HCT116 (cell line): Measurements from ENCODE around the gene ESRRA. TPM values are rescaled to one million over a fixed set of nuclear protein-coding genes. Genes with fewer than 3 reads are reported as not detected.

ENCODE experiments used
- ATAC-seq: fragments of 200-7000 bp; cut with Tn5 transposase; 2 replicates; pipeline ENCODE4 v1.9.1; 2020; ENCODE audit warnings: mild to moderate bottlenecking, moderate library complexity
- BruUV-seq: library from RNA; stranded (reverse); fragments of 400-500 nt; replicated peaks from 2 replicates; lab custom pipeline; 2021; lab: Mats Ljungman, UMichigan
- CTCF ChIA-PET: fragments of 300-600 bp; sonication (Branson Sonifier 250); formaldehyde crosslinking; loops from one replicate; lab custom pipeline; 2021; ENCODE audit warnings: antibody characterized with exemption; lab: Charles Lee
- POLR2A ChIA-PET: fragments of 300-600, 350-600 bp; sonication (Branson Sonifier 250); formaldehyde crosslinking; loops from one replicate; lab custom pipeline; 2021; ENCODE audit warnings: antibody characterized with exemption; lab: Charles Lee
- RAD21 ChIA-PET, 2 experiments: fragments of 300-600 bp; sonication (Branson Sonifier 250); formaldehyde crosslinking; loops; one replicate each; lab custom pipeline; 2023; ENCODE audit warnings: low total read pairs in 2 of 2; ENCODE audit not compliant: uncharacterized antibody in 2 of 2, unreplicated experiment in 2 of 2, low non-redundant PET in 1 of 2; lab: Charles Lee
- DNase-seq: peaks from one replicate; pipeline ENCODE4 v3.0.0-alpha.2; 2010; ENCODE audit warnings: low read depth, low spot score
- H2AFZ ChIP-seq: fragments of 200-600 bp; shearing (Covaris generic), sonication (generic); 2 replicates; pipeline ENCODE4 v1.6.1; 2017; ENCODE audit warnings: low read depth, mixed run types, mixed read lengths, antibody characterized with exemption, low read length; ENCODE audit not compliant: poor library complexity, severe bottlenecking
- H3K27ac ChIP-seq: 2 replicates; pipeline ENCODE4 v1.5.1; 2012; ENCODE audit warnings: low read depth, low read length
- H3K27me3 ChIP-seq: fragments of 200-600 bp; sonication (generic); 2 replicates; pipeline ENCODE4 v1.6.1; 2016; ENCODE audit warnings: mixed run types, low read length, mixed read lengths; ENCODE audit not compliant: insufficient read depth
- H3K36me3 ChIP-seq, 2 experiments: fragments of 200-500 bp in 1 of 2; fragments of 200-600 bp in 1 of 2; sonication (Bioruptor generic) in 1 of 2; sonication (generic) in 1 of 2; 2 replicates each; pipeline versions ENCODE4 v1.5.1 to v1.6.1; 2014 to 2016; ENCODE audit warnings: low read length in 2 of 2, inconsistent platforms in 1 of 2, mixed read lengths in 1 of 2, mixed run types in 1 of 2; ENCODE audit not compliant: insufficient read depth in 2 of 2, control insufficient read depth in 1 of 2
- H3K4me1 ChIP-seq, 2 experiments: fragments of 200-600 bp in 1 of 2; sonication (generic) in 1 of 2; 2 replicates each; pipeline versions ENCODE4 v1.5.1 to v1.6.1; 2012 to 2017; ENCODE audit warnings: low read length in 2 of 2, inconsistent platforms in 1 of 2, mild to moderate bottlenecking in 1 of 2, mixed read lengths in 1 of 2, mixed run types in 1 of 2, moderate library complexity in 1 of 2; ENCODE audit not compliant: insufficient read depth in 2 of 2, control insufficient read depth in 1 of 2
- H3K4me2 ChIP-seq: fragments of 200-600 bp; sonication (generic); 2 replicates; pipeline ENCODE4 v1.6.1; 2017; ENCODE audit warnings: mixed run types, low read length, mixed read lengths
- H3K4me3 ChIP-seq, 2 experiments: fragments of 200-600 bp in 1 of 2; sonication (generic) in 1 of 2; replicated peaks in 1 of 2; 2 replicates each; pipeline ENCODE4 v1.5.1; 2011 to 2016; ENCODE audit warnings: low read length in 2 of 2, control low read depth in 1 of 2, low read depth in 1 of 2, mild to moderate bottlenecking in 1 of 2, mixed read lengths in 1 of 2, mixed run types in 1 of 2
- H3K79me2 ChIP-seq: fragments of 200-600 bp; sonication (generic); 2 replicates; pipeline ENCODE4 v1.6.1; 2017; ENCODE audit warnings: mild to moderate bottlenecking, mixed run types, low read length, moderate library complexity, mixed read lengths; ENCODE audit not compliant: insufficient read depth
- H3K9ac ChIP-seq: fragments of 200-600 bp; sonication (generic); 2 replicates; pipeline ENCODE4 v1.6.1; 2016; ENCODE audit warnings: low read length, mixed read lengths
- H3K9me2 ChIP-seq: fragments of 200-600 bp; sonication (generic), shearing (Covaris generic); 2 replicates; pipeline ENCODE4 v1.6.1; 2017; ENCODE audit warnings: mixed run types, mild to moderate bottlenecking, moderate library complexity; ENCODE audit not compliant: insufficient read depth
- H3K9me3 ChIP-seq, 2 experiments: fragments of 200-500 bp in 1 of 2; fragments of 200-600 bp in 1 of 2; sonication (Bioruptor generic) in 1 of 2; sonication (generic) in 1 of 2; 2 replicates each; pipeline ENCODE4 v1.6.1; 2014 to 2017; ENCODE audit warnings: low read length in 2 of 2, mixed read lengths in 2 of 2, inconsistent platforms in 1 of 2, low read depth in 1 of 2, mild to moderate bottlenecking in 1 of 2, mixed run types in 1 of 2, moderate library complexity in 1 of 2; ENCODE audit not compliant: control insufficient read depth in 1 of 2, insufficient read depth in 1 of 2
- H4K20me1 ChIP-seq: fragments of 200-600 bp; sonication (generic), shearing (Covaris generic); 2 replicates; pipeline ENCODE4 v1.6.1; 2017; ENCODE audit warnings: mixed run types, mild to moderate bottlenecking, moderate library complexity; ENCODE audit not compliant: insufficient read depth
- CBX3 ChIP-seq: IDR thresholded peaks from 2 replicates; pipeline ENCODE4 v1.6.1; 2012; ENCODE audit warnings: low read depth
- CEBPB ChIP-seq: IDR thresholded peaks from 2 replicates; pipeline ENCODE4 v1.6.1; 2012; ENCODE audit warnings: low read depth
- FOSL1 ChIP-seq: IDR thresholded peaks from 2 replicates; pipeline ENCODE4 v1.6.1; 2012; ENCODE audit warnings: low read depth
- JUND ChIP-seq: IDR thresholded peaks from 2 replicates; pipeline ENCODE4 v1.6.1; 2012
- POLR2AphosphoS5 ChIP-seq: IDR thresholded peaks from 2 replicates; pipeline ENCODE4 v1.6.1; 2011; ENCODE audit warnings: mild to moderate bottlenecking, low read depth, low read length, moderate library complexity
- RAD21 ChIP-seq: IDR thresholded peaks from 2 replicates; pipeline ENCODE4 v1.6.1; 2012; ENCODE audit warnings: low read depth, mild to moderate bottlenecking
- SIN3A ChIP-seq: IDR thresholded peaks from 2 replicates; pipeline ENCODE4 v1.6.1; 2012; ENCODE audit warnings: low read depth
- TCF7L2 ChIP-seq: IDR thresholded peaks from 2 replicates; pipeline ENCODE4 v1.7.0; 2011; ENCODE audit warnings: borderline replicate concordance, inconsistent platforms; ENCODE audit not compliant: insufficient read depth, insufficient read length; ENCODE audit errors: extremely low read depth
- YY1 ChIP-seq: IDR thresholded peaks from 2 replicates; pipeline ENCODE4 v1.6.1; 2011; ENCODE audit warnings: low read length, low read depth, moderate library complexity, mild to moderate bottlenecking; ENCODE audit not compliant: insufficient replicate concordance; ENCODE audit errors: extremely low read depth
- ZFX ChIP-seq: fragments of 450-650 bp; IDR thresholded peaks from 2 replicates; pipeline ENCODE4 v1.6.1; 2017
- intact Hi-C: fragments of 100-400 bp; cut with micrococcal nuclease; formaldehyde crosslinking; loops from 2 replicates; pipeline ENCODE4 v1.10.0; 2022
- total RNA-seq: library from RNA; stranded (reverse); gene quantifications from one replicate; pipeline ENCODE4 v1.2.1, GENCODE V29; 2021; ENCODE audit not compliant: unreplicated experiment
- TF ChIP-seq, protein P1 (sequence below), 3 experiments: fragments of 200-600 bp in 1 of 3; sonication (generic) in 1 of 3; IDR thresholded peaks in 2 of 3; conservative IDR thresholded peaks in 1 of 3; 2 replicates each; pipeline ENCODE4 v1.5.1; 2012 to 2017; ENCODE audit warnings: low read depth in 2 of 3, low read length in 2 of 3, antibody characterized with exemption in 1 of 3, borderline replicate concordance in 1 of 3, control low read depth in 1 of 3, mild to moderate bottlenecking in 1 of 3, mixed read lengths in 1 of 3, mixed run types in 1 of 3, moderate library complexity in 1 of 3; ENCODE audit not compliant: insufficient read depth in 1 of 3
- TF ChIP-seq, protein P2 (sequence below): IDR thresholded peaks from 2 replicates; pipeline ENCODE4 v1.6.1; 2012
- TF ChIP-seq, protein P3 (sequence below): IDR thresholded peaks from 2 replicates; pipeline ENCODE4 v1.6.1; 2011; ENCODE audit warnings: mild to moderate bottlenecking, low read length, moderate library complexity; ENCODE audit not compliant: insufficient replicate concordance; ENCODE audit errors: extremely low read depth
- TF ChIP-seq, protein P4 (sequence below): IDR thresholded peaks from 2 replicates; pipeline ENCODE4 v1.6.1; 2012

The ESRRA gene
- total RNA-seq, 1 experiment from 2014 or later = 62.7 TPM

DNA sequence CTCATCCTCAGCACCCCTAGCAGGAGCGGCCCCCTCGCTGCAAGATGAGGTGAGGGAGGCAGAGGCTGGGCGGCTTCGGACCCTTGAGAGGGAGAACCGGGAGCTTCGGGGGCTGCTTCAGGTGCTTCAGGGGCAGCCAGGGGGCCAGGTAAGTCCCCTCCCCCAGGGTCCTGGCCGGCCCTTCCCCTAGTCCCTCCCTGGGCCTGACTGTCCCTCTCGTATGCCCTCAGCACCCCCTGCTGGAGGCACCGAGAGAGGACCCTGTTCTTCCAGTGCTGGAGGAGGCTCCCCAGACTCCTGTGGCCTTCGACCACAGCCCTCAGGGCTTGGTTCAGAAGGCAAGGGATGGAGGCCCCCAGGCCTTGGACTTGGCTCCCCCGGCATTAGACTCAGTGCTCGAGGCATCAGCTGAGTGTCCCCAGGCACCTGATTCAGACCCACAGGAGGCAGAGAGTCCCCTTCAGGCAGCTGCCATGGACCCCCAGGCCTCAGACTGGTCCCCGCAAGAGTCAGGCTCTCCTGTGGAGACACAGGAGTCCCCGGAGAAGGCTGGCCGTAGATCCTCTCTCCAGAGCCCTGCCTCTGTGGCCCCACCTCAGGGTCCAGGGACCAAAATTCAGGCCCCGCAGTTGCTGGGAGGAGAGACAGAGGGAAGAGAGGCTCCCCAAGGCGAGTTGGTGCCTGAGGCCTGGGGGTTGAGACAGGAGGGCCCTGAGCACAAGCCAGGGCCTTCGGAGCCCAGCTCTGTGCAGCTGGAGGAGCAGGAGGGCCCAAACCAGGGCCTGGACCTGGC lies 38.6 kb downstream of the ESRRA start:
- no peaks in the 10 kb centered on the region for H3K36me3 ChIP-seq
- no peaks in the 10 kb centered on the region for H3K27me3 ChIP-seq
- DNase-seq (no peak), ATAC-seq (0 out of 2 replicates have a peak, but pooled peaks have one; percentile 15)
- H3K4me1 ChIP-seq = peaks cover 14 to 39% of the 10 kb centered on the region in 2 experiments
- no peak overlapping the region for H3K4me3 ChIP-seq
- intact Hi-C loops = loop anchor here (5.0 kb wide), 1 partner anchor 37 kb away; the partner anchor contains the start of gene ESRRA
- no peak overlapping the region for H3K9ac ChIP-seq
- no TSS peak for BruUV-seq
- POLR2A ChIA-PET = no interaction called here
- CTCF ChIA-PET = interaction anchor here (1.8 to 3.9 kb wide), 3 partner anchors 12 to 27 kb away, joined by 16 to 46 read pairs (median 27); partner anchors contain the start of genes PRDX5 and TRMT112
- H4K20me1 ChIP-seq = no peaks in the 10 kb centered on the region
- RAD21 ChIA-PET = interaction anchor here in 1 of 2 experiments (0.6 kb wide), 1 partner anchor 139 kb away, joined by 4 read pairs; no protein-coding TSS in a partner anchor
- H2AFZ ChIP-seq = no peak overlapping the region
- no peak overlapping the region; the same call in 1 of the 2 replicates for H3K4me2 ChIP-seq
- TF ChIP-seq, protein P1, sequence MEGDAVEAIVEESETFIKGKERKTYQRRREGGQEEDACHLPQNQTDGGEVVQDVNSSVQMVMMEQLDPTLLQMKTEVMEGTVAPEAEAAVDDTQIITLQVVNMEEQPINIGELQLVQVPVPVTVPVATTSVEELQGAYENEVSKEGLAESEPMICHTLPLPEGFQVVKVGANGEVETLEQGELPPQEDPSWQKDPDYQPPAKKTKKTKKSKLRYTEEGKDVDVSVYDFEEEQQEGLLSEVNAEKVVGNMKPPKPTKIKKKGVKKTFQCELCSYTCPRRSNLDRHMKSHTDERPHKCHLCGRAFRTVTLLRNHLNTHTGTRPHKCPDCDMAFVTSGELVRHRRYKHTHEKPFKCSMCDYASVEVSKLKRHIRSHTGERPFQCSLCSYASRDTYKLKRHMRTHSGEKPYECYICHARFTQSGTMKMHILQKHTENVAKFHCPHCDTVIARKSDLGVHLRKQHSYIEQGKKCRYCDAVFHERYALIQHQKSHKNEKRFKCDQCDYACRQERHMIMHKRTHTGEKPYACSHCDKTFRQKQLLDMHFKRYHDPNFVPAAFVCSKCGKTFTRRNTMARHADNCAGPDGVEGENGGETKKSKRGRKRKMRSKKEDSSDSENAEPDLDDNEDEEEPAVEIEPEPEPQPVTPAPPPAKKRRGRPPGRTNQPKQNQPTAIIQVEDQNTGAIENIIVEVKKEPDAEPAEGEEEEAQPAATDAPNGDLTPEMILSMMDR (IDR thresholded peaks at IDR 0.05 in 2 of 3, conservative IDR thresholded peaks at IDR 0.05 in 1 of 3; ENCODE audit: borderline replicate concordance in 1 of 3, insufficient read depth in 1 of 3, low read depth in 2 of 3, low read length in 2 of 3) = peak in 2 of 3 experiments; percentile 35 to 55; a peak in 4 of 6 replicates
- TF ChIP-seq CEBPB = no peak
- H3K9me2 ChIP-seq = no peaks in the 10 kb centered on the region
- H3K27ac ChIP-seq = no peak overlapping the region
- no peaks in the 10 kb centered on the region for H3K9me3 ChIP-seq
- no peaks in the 10 kb centered on the region for H3K79me2 ChIP-seq

DNA sequence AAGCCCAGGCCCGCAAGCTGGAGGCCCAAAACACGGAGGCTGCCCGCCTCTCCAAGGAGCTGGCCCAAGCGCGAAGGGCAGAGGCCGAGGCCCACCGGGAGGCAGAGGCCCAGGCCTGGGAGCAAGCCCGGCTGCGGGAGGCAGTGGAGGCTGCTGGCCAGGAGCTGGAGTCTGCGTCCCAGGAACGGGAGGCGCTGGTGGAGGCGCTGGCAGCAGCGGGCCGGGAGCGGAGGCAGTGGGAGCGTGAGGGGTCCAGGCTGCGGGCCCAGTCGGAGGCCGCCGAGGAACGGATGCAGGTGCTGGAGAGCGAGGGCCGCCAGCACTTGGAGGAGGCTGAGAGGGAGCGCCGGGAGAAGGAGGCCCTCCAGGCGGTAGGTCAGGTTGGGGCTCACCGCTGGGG lies 39.5 kb downstream of the ESRRA start:
- DNase-seq = no peak
- H3K4me1 ChIP-seq = peaks cover 14 to 39% of the 10 kb centered on the region in 2 experiments
- intact Hi-C loops = loop anchor here (5.0 kb wide), 1 partner anchor 37 kb away; the partner anchor contains the start of gene ESRRA
- BruUV-seq = no TSS peak
- RAD21 ChIA-PET = no interaction called here
- no peak overlapping the region for H3K9ac ChIP-seq
- ATAC-seq = no peak
- H3K79me2 ChIP-seq = no peaks in the 10 kb centered on the region
- no peaks in the 10 kb centered on the region for H3K9me2 ChIP-seq
- no peak overlapping the region for H3K4me3 ChIP-seq
- no peak overlapping the region for H3K4me2 ChIP-seq
- H4K20me1 ChIP-seq = no peaks in the 10 kb centered on the region
- no peaks in the 10 kb centered on the region for H3K27me3 ChIP-seq
- H2AFZ ChIP-seq = no peak overlapping the region
- CTCF ChIA-PET = interaction anchor here (1.8 kb wide), 2 partner anchors 10 to 27 kb away, joined by 6 to 8 read pairs; partner anchors contain the start of genes PRDX5 and TRMT112
- H3K9me3 ChIP-seq = no peaks in the 10 kb centered on the region
- no peaks in the 10 kb centered on the region for H3K36me3 ChIP-seq
- POLR2A ChIA-PET = no interaction called here
- no peak overlapping the region; the same call in 1 of the 2 replicates for H3K27ac ChIP-seq
- TF ChIP-seq POLR2AphosphoS5 (no peak), YY1 (no peak), SIN3A (no peak), CEBPB (no peak), FOSL1 (no peak), CBX3 (no peak), ZFX (no peak), JUND (no peak), RAD21 (no peak), TCF7L2 (no peak)
- TF ChIP-seq, protein P2, sequence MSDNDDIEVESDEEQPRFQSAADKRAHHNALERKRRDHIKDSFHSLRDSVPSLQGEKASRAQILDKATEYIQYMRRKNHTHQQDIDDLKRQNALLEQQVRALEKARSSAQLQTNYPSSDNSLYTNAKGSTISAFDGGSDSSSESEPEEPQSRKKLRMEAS = no peak
- TF ChIP-seq, protein P3, sequence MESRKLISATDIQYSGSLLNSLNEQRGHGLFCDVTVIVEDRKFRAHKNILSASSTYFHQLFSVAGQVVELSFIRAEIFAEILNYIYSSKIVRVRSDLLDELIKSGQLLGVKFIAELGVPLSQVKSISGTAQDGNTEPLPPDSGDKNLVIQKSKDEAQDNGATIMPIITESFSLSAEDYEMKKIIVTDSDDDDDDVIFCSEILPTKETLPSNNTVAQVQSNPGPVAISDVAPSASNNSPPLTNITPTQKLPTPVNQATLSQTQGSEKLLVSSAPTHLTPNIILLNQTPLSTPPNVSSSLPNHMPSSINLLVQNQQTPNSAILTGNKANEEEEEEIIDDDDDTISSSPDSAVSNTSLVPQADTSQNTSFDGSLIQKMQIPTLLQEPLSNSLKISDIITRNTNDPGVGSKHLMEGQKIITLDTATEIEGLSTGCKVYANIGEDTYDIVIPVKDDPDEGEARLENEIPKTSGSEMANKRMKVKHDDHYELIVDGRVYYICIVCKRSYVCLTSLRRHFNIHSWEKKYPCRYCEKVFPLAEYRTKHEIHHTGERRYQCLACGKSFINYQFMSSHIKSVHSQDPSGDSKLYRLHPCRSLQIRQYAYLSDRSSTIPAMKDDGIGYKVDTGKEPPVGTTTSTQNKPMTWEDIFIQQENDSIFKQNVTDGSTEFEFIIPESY = no peak
- TF ChIP-seq, protein P4, sequence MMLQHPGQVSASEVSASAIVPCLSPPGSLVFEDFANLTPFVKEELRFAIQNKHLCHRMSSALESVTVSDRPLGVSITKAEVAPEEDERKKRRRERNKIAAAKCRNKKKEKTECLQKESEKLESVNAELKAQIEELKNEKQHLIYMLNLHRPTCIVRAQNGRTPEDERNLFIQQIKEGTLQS = no peak
